Measurements from ENCODE around the gene SLC10A3. TPM values are rescaled to one million over a fixed set of nuclear protein-coding genes. Genes with fewer than 3 reads are reported as not detected.

Gene SLC10A3
- total RNA-seq, 1 experiment from 2014 or later: 42.1 TPM

DNA sequence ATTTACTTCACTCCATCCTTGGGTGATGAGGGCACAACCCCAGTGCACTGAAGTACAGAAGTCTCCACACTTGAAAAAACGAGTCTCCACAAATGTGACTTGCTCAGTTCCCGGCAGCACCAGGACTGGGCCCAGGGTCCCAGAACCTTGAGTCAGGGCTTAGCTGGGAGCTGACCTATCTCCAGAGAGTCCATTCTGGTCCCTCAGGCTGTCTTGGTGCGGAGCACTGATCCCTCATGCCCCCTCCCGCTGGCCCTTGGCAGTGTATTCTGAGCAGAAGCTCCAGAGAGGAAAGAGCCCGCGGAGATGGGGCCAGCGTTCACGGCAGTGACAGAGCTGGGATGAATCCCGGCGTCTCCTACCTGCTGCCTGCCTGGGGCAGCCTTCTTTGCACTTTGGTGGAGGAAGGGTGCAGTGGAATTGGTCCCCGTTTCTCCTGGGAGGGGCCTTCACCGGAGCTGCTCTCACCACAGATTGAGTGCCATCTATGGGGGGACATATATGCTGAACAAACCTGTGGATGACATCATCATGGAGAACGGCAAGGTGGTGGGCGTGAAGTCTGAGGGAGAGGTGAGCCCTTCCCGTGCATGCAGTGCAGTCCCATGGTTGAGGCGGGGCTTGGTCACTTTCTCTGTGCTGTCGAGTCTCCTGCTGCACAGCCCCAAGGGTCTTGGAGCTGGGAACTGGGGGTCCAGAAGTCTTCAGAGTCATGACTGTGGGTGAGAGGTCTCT lies 49.6 kb downstream of the SLC10A3 start:
- Histone ChIP-seq H3K79me2 (ENCODE audit: low read length) (peaks cover 55% of the 10 kb centered on the region), H3K36me3 (ENCODE audit: low read depth, low read length) (peaks cover 4% of the 10 kb centered on the region; the same call in 1 of the 2 replicates), H3K9me3 (ENCODE audit: low read length) (no peaks in the 10 kb centered on the region), H3K4me2 (ENCODE audit: low read length) (no peak overlapping the region), H3K4me3 (ENCODE audit: low read length) (no peak overlapping the region), H2AFZ (ENCODE audit: low read length) (no peak overlapping the region), H3K27me3 (ENCODE audit: low read length) (no peaks in the 10 kb centered on the region), H4K20me1 (ENCODE audit: low read length) (peaks cover 11% of the 10 kb centered on the region), H3K9ac (ENCODE audit: low read length) (no peak overlapping the region), H3K27ac (ENCODE audit: low read length) (no peak overlapping the region), H3K4me1 (ENCODE audit: insufficient read depth, low read length) (peaks cover 35% of the 10 kb centered on the region), H3F3A (ENCODE audit: low read length, unreplicated experiment) (no peaks in the 10 kb centered on the region), H3K9me2 (replicated peaks; ENCODE audit: low read length) (no peaks in the 10 kb centered on the region)
- CTCF ChIA-PET: no interaction called here
- TF ChIP-seq EZH2phosphoT487 (IDR thresholded peaks at IDR 0.05; ENCODE audit: borderline replicate concordance, low read length): no peak
- TF ChIP-seq EZH2 (IDR thresholded peaks at IDR 0.05; ENCODE audit: low read length, unreplicated experiment): no peak
- TF ChIP-seq, protein P1, sequence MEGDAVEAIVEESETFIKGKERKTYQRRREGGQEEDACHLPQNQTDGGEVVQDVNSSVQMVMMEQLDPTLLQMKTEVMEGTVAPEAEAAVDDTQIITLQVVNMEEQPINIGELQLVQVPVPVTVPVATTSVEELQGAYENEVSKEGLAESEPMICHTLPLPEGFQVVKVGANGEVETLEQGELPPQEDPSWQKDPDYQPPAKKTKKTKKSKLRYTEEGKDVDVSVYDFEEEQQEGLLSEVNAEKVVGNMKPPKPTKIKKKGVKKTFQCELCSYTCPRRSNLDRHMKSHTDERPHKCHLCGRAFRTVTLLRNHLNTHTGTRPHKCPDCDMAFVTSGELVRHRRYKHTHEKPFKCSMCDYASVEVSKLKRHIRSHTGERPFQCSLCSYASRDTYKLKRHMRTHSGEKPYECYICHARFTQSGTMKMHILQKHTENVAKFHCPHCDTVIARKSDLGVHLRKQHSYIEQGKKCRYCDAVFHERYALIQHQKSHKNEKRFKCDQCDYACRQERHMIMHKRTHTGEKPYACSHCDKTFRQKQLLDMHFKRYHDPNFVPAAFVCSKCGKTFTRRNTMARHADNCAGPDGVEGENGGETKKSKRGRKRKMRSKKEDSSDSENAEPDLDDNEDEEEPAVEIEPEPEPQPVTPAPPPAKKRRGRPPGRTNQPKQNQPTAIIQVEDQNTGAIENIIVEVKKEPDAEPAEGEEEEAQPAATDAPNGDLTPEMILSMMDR (conservative IDR thresholded peaks at IDR 0.05; ENCODE audit: low read depth, low read length): no peak
- no peak for ATAC-seq
- DNase-seq: no peak
- BruUV-seq (replicated peaks): no TSS peak
- intact Hi-C loops (cut with micrococcal nuclease): loop anchor here (5.0 kb wide), 1 partner anchor 37 kb away; the partner anchor contains the start of gene LAGE3
- POLR2A ChIA-PET (ENCODE audit: unreplicated experiment): no interaction called here

GRCh38 chrX:154439841-154440240 lies 50.6 kb downstream of the SLC10A3 start:
- no TSS peak for BruUV-seq (replicated peaks)
- no peak for ATAC-seq
- intact Hi-C loops (cut with micrococcal nuclease): loop anchor here (5.0 kb wide), 1 partner anchor 37 kb away; the partner anchor contains the start of gene LAGE3
- ChIA-PET CTCF (no interaction called here), POLR2A (ENCODE audit: unreplicated experiment) (no interaction called here)
- no peak for TF ChIP-seq EZH2phosphoT487 (IDR thresholded peaks at IDR 0.05; ENCODE audit: borderline replicate concordance, low read length)
- TF ChIP-seq, protein P1 (conservative IDR thresholded peaks at IDR 0.05; ENCODE audit: low read depth, low read length): no peak
- no peak for DNase-seq
- Histone ChIP-seq H3K27ac (ENCODE audit: low read length) (no peak overlapping the region), H3K27me3 (ENCODE audit: low read length) (no peaks in the 10 kb centered on the region), H3K36me3 (ENCODE audit: low read depth, low read length) (peaks cover 4% of the 10 kb centered on the region; the same call in 1 of the 2 replicates), H3K9me2 (replicated peaks; ENCODE audit: low read length) (no peaks in the 10 kb centered on the region), H2AFZ (ENCODE audit: low read length) (no peak overlapping the region), H3F3A (ENCODE audit: low read length, unreplicated experiment) (no peaks in the 10 kb centered on the region), H3K9me3 (ENCODE audit: low read length) (no peaks in the 10 kb centered on the region), H3K79me2 (ENCODE audit: low read length) (peaks cover 45% of the 10 kb centered on the region), H3K4me1 (ENCODE audit: insufficient read depth, low read length) (peaks cover 29% of the 10 kb centered on the region), H3K9ac (ENCODE audit: low read length) (no peak overlapping the region), H3K4me3 (ENCODE audit: low read length) (no peak overlapping the region), H4K20me1 (ENCODE audit: low read length) (peaks cover 11% of the 10 kb centered on the region), H3K4me2 (ENCODE audit: low read length) (no peak overlapping the region)

Measured in PC-3 (cell line).